Measurements from ENCODE around the gene ECHDC3.
"Not testable (repeated sequence)": the region's sequence is repeated elsewhere in the genome, so short reads cannot be mapped to it uniquely, and the experiment has no call there.

Gene ECHDC3, protein sequence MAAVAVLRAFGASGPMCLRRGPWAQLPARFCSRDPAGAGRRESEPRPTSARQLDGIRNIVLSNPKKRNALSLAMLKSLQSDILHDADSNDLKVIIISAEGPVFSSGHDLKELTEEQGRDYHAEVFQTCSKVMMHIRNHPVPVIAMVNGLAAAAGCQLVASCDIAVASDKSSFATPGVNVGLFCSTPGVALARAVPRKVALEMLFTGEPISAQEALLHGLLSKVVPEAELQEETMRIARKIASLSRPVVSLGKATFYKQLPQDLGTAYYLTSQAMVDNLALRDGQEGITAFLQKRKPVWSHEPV

DNA sequence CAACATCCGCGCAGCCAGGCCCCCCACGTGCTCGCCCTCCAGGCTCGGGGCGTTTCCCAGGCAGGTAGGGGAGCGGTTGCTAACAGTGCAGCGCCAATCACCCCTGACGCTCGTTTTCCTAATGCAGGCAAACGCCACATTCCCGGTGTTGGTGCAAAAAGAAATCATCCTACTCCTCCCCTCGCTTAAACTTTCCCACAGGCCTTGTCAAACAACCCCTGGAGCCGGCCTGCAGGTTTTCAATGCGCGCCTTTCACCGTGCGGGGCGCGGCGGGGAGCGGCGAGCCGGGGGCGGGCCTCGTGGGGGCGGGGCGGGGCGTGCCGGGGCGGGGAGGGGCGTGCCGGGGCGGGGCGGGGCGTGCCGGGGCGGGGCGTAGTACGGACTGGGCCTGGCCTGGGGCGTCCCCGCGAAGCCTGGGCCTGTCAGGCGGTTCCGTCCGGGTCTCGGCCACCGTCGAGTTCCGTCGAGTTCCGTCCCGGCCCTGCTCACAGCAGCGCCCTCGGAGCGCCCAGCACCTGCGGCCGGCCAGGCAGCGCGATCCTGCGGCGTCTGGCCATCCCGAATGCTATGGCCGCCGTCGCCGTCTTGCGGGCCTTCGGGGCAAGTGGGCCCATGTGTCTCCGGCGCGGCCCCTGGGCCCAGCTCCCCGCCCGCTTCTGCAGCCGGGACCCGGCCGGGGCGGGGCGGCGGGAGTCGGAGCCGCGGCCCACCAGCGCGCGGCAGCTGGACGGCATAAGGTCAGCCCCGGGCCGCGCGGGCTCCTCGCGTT, at the start of gene ECHDC3:
Gene ECHDC3, plus strand, starts transcription at position 374 of the 770 bp plus-strand sequence. Its CDS starts 195 bp downstream, at position 569.
- no peak for FAIRE-seq
- DNase-seq (ENCODE audit: insufficient read length, low spot score): peak; percentile 73

DNA sequence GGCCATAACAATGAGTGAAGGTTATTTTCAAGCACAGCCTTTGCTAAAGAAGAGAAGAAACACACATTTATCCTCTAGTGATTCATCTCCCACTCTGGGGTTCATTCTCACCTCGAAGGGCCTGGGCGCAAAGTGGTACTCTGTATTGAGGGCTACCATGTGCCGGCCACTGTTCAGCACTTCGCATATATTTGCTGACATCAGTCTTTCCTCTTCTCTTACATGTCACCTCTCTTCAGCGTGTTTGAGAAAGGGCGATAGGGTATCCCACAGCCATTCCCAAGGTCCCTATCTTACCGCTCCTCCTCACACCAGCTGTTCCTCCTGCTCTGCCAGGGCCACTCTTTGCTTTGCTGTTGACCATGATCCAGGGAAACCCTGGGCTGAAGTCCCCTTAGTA, 48.8 kb upstream of the ECHDC3 start:
- FAIRE-seq (no peak), DNase-seq (ENCODE audit: insufficient read length, low spot score) (no peak)

DNA sequence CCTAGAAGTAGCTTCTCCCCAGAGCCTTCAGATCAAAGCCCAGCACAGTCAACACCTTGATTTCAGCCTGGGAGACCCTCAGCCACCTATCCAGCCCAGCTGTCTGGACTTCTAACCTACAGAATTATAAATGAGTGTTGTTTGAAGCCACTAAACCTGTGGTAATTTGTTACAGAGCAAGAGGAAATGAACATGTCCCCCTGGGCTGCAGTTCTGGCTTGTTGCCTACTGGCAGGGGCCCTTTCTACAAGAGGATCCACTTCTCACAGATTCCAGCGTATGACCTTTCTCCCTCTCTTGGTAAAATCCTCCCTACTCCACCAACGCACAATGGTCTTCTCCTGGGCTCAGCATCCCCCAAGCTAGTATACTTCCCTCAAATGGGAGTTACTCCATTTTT, 46.4 kb upstream of the ECHDC3 start:
- FAIRE-seq (no peak), DNase-seq (ENCODE audit: insufficient read length, low spot score) (no peak)

DNA sequence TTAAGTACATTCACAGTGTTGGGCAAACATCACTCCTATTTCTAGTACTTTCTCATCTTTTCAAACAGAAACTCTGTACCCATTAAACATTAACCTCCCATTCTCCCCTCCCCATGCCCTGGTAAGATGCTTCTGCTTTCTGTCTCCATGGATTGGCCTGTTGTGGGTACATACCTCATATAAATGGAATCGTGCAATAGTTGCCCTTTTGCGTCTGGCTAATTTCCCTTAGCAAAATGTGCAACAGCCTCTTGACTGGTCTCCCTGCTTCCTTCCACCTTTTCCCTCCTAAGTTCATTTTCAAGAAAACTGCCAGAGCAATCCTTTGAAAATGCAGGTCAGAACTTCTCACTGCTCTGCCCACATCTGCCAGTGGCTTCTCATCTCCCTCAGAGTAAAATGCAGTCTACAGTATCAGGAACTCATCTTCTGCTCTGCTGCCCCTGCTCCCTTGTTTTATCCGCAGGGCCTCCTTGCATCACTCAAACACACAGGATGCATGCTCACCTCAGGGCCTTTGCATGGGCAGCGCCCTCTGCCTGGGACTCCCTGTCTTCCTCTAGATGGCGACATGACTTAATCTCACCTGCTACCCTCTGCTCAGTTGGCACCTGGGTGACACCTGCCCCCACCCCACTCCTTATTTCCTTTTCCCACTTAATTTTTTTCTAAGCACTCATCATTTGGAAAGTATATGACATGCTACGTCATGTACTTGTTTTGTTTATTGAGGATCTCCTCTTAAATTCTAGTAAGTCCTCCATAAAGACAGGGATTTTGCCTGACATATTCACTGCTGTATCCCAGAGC, 44.3 kb upstream of the ECHDC3 start:
- peak; percentile 91 for FAIRE-seq
- DNase-seq (ENCODE audit: insufficient read length, low spot score): no peak

DNA sequence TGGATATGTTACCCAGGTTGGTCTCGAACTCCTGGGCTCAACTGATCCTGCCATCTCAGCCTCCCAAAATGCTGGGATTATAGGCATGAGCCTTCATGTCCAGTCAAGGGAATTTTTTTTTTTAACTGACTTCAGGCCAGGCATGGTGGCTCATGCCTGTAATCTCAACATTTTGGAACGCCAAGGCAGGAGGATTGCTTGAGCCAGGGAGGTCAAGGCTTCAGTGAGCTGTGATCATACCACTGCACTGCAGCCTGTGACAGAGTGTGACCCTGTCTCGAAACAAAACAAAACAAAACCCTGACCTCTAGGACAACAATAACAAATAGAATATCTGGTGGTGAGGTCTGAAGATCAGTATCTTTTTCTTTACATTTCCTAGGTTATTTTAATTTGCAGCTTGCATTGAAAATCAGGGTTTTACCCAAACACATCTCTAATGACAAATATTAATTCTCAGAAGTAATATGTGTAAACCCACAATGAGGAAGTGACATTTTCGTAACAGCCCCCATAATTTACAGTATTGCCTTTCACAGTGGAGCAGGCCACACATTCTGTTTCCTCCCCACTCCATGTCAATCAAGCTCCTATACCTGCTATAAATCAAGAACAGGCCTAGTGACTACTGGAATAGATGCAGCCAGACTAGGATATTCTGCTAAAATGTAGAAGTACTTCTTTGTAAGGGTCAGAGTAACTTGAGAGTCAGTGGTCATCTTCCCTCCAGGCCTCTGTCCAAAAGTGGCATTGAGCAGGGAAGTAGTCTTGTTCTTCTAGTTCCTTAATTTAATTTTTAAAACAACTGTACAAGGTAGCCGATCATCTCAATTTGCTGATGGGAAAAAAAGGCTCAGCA, 43.3 kb upstream of the ECHDC3 start:
- FAIRE-seq (peak; percentile 89), DNase-seq (ENCODE audit: insufficient read length, low spot score) (no peak)

DNA sequence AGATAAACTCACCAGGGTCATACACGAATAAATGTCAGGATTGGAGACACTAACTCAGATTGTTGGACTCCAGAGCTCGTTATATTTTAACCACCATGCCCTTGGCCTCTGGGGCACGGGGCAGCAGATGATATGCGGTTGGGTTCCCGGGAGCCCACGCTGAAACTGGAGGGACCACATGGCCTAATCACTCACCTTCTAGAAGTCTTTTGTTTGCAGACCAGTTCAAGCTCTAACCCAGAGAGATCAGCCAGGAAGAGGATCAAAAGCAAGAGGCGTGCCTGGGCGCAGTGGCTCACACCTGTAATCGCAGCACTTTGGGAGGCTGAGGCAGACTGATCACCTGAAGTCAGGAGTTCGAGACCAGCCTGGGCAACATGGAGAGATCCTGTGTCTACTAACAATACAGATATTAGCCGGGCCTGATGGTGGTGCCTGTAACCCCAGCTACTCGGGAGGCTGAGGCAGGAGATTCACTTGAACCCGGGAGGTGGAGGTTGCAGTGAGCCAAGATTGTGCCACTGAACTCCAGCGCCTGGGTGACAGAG, 42.6 kb upstream of the ECHDC3 start:
- DNase-seq (ENCODE audit: insufficient read length, low spot score): no peak
- FAIRE-seq: peak; percentile 74

DNA sequence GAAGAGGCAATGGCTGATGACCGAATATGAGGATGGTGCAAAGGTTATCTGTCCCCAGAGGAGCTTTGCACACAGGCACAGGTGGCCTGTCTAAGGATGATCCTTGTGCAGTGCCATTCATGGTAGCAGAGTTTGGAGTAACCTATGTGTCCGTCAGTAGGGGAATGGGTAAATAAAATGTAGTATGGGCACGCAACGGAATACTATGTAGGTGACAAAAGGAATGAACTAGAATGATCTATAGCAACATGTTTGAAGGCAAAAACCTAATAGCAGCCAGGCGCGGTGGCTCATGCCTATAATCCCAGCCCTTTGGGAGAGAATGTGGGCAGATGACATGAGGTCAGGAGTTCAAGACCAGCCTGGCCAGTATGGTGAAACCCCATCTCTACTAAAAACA, 41.6 kb upstream of the ECHDC3 start:
- DNase-seq (ENCODE audit: insufficient read length, low spot score): no peak
- peak; percentile 28 for FAIRE-seq

DNA sequence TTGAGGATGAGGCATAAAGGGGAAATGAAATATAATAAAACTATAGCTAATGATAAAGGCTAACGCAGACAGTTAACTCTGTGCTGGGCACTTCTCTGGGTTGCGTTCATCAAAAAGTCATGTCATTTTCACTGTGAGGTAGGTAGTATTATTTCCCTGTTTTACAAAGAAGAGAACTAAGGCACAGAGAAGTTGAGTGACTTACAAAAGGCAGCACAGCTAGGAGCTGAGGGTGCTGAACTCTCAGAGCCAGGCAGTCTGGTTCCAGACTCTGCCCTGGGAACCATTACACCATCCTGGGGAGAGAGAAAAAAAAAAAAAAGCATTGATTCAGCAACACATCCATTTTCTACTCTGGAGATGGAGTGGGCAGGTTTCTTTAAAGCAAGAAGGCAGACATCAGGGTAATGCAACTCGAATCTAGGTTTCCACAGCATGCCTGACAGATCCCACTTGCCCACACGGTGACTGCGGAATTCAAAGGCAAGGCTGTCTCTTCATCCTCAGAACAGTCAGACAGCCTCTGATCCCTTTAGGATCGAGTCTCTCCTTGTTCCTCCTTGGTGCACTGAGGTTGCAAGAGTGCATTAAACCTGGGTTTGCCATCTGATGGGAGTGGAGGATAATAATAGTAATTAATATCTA, 40.6 kb upstream of the ECHDC3 start:
- no peak for DNase-seq (ENCODE audit: insufficient read length, low spot score)
- FAIRE-seq: no peak

DNA sequence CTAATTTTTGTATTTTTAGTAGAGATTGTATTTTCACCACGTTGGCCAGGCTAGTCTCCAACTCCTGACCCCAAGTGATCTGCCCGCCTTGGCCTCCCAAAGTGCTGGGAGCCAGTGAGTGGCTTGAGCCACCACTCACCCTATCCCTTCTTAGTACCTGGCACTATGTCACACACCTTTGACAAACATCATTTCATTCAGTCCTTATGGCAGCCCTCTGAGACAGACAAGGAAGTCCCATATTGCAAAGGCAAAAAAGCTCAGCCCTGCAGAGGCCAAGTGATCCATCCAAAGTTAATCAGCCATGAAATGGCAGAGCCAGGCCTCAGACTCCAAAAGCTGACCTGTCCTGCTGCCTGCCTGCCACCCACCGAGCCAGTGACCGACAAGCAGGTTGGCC, 39.9 kb upstream of the ECHDC3 start:
- DNase-seq (ENCODE audit: insufficient read length, low spot score) (no peak), FAIRE-seq (no peak)

DNA sequence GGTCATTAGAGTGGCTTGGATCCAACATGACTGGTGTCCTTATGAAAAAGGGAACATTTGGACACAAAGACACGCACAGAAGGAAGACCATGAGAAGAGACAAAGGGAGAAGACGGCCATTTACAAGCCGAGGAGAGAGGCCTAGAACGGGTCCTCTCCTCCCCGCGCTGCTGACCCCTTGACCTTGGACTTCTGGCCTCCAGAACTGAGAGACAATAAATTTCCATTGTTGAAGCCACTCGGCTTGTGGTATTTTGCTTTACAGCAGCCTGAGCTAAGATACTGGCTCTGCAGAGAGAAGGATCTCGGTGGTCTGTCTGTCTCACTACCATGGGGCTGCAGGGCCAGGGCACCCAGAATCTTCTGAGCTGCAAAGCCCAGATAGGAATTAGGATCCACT, 38.1 kb upstream of the ECHDC3 start:
- DNase-seq (ENCODE audit: insufficient read length, low spot score) (no peak), FAIRE-seq (no peak)

DNA sequence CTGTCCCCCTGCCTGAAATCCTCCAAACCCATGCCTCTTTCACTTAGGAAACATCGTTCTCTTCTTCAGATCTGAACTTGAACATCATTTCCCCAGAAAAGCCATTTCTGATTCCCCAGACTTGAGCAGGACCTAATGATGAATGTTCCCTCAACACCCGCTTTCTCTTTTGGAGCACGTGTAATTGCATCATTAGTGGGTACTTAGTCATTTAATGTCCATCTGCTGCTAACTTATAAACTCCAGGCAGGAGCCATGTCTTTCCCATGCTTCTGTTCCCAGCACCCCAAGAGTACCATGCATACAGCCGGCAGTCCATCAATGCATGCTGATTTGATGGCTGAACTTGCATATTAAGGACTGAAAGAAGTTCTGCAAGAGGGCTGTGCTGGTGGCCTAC, 36.5 kb upstream of the ECHDC3 start:
- DNase-seq (ENCODE audit: insufficient read length, low spot score) (no peak), FAIRE-seq (no peak)

DNA sequence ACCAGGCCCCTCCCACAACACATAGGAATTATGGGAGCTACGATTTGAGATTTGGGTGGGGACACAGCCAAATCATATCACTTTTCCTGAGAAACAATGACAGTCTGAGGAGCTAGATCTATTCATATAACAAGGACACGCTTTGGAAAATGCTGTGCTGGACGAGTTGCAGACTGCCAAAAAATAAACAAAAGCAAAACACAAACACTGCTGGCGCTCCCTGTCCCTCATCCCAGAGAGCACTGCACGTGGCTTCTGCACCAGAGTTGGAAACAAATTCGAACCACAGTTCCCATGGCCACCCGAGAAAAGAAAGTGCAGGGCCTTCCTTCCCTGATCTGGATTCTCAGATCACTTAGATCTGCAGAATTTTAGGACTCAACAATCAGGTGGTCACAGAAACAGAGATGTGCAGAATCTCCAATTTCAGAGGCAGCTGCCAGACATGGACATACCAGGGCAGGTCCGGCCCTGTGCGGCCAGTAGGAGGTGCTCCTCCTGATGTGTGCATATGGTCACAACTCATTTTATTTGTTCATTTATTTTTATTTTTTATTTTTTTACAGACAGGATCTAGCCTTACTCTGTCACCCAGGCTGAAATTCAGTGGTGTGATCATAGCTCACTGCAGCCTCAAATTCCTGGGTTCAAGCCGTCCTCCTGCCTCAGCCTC, 35.2 kb upstream of the ECHDC3 start:
- DNase-seq (ENCODE audit: insufficient read length, low spot score) (no peak), FAIRE-seq (no peak)

DNA sequence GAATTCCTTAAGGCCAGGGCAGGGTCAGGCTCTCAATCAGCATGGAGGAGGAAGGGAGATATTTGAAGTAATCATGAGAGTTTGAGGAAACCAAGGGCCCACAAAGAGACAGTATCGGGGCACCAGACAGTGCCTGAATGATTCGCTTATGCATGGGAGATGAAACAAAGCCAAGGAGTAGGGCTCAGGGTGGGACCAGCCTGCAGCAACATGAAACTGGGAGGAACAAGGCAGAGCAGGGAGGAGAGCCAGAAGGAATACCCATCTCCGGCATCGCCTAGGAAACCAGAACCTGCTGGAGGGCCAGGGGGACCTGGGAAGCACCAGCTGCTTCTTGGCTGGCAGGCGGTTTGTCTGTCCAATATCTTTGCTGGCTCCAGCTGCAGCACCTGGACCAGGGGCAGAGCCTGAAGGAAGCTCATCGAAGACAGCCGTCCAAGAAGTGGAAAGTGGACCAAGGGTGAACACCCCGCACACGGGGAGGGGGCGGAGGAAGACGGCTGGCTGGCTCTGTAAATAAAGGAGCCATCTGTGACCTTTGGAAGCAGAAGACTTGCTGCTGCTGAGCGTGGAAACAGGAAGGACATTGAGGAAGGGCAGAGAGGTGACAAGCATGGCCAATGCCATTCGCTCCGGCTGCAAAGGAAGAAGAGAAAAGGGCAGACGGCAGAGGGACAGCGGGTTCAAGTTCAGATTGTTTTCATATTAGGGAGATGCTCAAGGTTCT, 34.4 kb upstream of the ECHDC3 start:
- FAIRE-seq: no peak
- DNase-seq (ENCODE audit: insufficient read length, low spot score): no peak

DNA sequence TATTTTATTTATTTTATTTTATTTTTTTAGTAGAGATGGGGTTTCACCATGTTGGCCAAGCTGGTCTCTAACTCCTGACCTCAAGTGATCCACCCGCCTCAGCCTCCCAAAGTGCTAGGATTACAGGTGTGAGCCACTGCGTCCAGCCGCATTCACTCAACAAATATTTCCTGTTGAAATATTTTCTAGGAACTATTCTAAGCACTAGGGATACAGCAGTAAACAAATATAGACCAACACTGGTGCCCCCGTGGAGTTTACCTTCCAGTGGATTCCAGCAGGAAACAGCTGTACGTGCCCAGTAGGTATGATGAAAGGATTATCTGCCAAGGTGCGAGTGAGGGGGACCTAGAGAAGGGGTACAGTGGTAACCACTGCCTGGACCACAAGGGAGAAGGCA, 33.4 kb upstream of the ECHDC3 start:
- DNase-seq (ENCODE audit: insufficient read length, low spot score); FAIRE-seq: not testable (repeated sequence)

DNA sequence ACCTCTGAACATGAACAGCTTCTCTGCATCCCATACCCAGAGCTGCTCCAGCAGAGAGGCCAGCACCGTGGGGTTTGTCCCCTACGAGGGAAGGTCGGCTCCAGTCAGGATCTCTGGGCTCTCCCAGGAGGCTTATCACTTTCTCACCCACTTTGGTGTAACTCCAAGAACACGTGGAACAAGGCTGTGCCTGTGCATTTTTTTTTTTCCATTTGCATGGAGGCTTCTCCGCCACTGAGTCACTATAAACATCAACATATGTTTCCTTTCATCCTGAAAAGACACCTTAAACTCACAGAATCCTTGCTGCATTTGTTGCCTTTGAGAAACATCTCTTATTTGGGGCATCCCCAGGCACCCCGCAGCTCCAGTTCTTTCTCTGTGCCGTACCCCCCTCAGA, 29.4 kb upstream of the ECHDC3 start:
- FAIRE-seq (no peak), DNase-seq (ENCODE audit: insufficient read length, low spot score) (no peak)

DNA sequence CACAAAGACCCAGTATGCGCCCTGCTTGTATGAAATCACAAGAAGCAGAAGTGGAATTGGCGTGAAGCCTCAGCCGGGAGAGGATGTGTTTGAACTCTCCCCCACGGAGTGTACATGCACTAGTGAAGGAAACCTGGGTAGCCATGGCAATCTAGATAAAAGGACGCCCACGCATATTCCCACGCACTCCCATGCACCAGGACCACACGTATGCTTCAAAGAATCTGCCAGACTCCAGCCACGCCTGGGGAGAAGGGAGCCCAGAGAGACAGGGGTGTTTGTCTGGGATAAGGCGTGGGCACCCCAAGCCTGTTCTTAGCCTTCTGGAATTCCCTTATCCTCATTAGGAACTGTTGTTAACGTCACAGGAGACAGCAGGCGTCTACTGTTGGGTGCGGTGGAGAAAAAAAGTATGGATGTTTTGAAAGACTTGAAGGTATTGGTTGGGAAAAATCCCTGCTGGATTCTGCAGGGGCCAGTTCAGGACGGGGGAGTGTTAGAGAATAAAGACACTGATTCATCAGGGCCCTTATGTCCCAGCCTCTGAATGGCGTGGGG, 28.9 kb upstream of the ECHDC3 start:
- DNase-seq (ENCODE audit: insufficient read length, low spot score): no peak
- no peak for FAIRE-seq

DNA sequence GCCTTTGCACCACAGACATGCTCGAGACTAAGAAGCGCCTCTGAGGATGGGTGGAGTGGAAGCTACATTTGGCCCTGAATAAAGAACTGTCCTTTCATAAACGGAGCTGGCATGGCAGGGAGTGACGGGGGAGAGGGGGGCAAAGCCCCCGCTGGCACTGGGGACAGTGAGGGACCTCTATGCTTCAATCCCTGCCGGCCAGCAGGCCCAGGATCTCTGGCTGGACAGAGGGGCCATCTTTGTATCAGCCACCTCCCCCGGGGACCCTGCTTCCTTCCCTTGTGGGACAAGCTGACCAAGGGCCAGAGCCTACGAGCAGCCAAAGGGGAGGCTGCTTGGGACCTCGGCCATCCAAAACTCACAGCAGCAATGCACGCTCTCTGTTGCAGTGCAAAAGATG, 28.2 kb upstream of the ECHDC3 start:
- no peak for FAIRE-seq
- no peak for DNase-seq (ENCODE audit: insufficient read length, low spot score)

DNA sequence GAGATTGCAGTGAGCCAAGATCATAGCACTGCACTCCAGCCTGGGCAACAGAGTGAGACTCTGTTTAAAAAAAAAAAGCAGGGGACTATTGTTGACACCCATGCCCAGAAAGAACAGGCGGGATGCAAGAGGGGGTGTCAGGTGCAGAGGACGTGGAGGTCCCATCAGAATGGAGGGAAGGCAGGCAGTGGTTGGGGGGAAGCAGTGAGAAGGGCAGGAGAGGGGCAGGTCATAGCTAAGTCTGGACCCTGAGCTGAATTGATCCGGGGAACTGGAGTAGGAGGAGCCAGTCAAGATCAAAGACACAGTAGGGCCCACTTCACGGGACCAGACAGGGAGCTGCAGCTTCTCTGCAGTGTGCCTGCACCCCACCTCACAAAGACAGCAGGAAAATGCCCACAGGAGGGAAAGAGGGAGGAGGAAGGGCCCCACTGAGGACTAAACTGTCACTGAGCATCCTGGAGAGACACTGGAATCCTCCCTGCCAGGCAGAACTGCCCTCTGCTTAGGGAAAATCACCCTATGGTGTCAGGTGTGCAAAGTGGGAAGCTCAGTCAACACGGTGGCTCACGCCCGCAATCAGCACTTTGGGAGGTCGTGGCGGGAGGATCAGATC, 27.3 kb upstream of the ECHDC3 start:
- no peak for FAIRE-seq
- no peak for DNase-seq (ENCODE audit: insufficient read length, low spot score)

Measured in GM19239 (cell line).